Sigmoid colon (tissue), 4 donors: ENCODE data around the gene LRRC52.

ENCODE experiments used
- POLR2AphosphoS5 ChIP-seq, 4 donors: sonication (generic); formaldehyde crosslinking; IDR thresholded peaks; one replicate each; pipeline ENCODE4 v1.6.1; 2017; ENCODE audit warnings: antibody characterized with exemption in 4 of 4
- TF ChIP-seq, protein P1 (sequence below), 4 experiments: fragments of 450-650 bp in 3 of 4; fragments of 200-600 bp in 1 of 4; IDR thresholded peaks; one replicate each; pipeline ENCODE4 v1.5.1; 2016 to 2019; ENCODE audit warnings: antibody characterized with exemption in 4 of 4, mild to moderate bottlenecking in 3 of 4, moderate library complexity in 2 of 4

DNA sequence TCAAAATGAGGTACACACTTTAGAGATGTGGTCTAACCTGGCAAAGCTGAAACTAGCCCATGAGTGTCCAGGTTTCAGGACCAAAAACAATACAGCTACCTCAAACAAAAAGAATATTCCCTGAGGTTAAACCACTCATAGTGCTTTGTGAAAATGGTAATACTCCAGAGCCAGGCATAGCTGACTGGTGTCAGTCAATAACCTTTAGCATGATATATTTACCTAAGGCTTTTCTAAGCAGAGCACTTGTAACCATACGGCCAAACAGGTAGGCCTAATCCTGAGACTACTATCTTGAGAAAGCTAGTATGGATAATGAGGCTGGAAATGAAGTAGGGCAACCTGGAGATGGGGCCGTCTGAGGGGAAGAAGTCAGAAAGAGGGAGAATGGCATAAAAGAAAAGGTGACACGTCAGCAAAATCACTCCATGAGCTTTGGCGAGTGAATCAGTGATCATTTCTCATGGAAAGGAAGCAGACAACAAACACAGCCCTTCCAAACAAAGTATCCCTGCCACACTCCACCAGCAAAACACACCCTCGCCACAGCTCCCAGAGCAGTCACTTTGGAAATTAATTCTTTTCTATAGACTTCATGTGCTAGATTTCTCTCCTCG is 1.7 kb upstream of the LRRC52 start:
- TF ChIP-seq POLR2AphosphoS5 (IDR thresholded peaks at IDR 0.05) = no peak
- TF ChIP-seq, protein P1, sequence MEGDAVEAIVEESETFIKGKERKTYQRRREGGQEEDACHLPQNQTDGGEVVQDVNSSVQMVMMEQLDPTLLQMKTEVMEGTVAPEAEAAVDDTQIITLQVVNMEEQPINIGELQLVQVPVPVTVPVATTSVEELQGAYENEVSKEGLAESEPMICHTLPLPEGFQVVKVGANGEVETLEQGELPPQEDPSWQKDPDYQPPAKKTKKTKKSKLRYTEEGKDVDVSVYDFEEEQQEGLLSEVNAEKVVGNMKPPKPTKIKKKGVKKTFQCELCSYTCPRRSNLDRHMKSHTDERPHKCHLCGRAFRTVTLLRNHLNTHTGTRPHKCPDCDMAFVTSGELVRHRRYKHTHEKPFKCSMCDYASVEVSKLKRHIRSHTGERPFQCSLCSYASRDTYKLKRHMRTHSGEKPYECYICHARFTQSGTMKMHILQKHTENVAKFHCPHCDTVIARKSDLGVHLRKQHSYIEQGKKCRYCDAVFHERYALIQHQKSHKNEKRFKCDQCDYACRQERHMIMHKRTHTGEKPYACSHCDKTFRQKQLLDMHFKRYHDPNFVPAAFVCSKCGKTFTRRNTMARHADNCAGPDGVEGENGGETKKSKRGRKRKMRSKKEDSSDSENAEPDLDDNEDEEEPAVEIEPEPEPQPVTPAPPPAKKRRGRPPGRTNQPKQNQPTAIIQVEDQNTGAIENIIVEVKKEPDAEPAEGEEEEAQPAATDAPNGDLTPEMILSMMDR (IDR thresholded peaks at IDR 0.05) = no peak
